Rectal smooth muscle tissue (tissue), 1 donor: Measurements from ENCODE around the gene CUL2.

Source experiments
- H3K27ac ChIP-seq: one replicate; pipeline ENCODE4 v1.7.0; 2013; ENCODE audit warnings: low read depth, low read length, inconsistent platforms
- H3K27me3 ChIP-seq: one replicate; pipeline ENCODE4 v1.7.0; 2013; ENCODE audit warnings: low read length; ENCODE audit not compliant: control insufficient read depth, insufficient read depth
- H3K36me3 ChIP-seq: one replicate; pipeline ENCODE4 v1.7.0; 2013; ENCODE audit warnings: low read length; ENCODE audit not compliant: control insufficient read depth, insufficient read depth
- H3K4me1 ChIP-seq: one replicate; pipeline ENCODE4 v1.7.0; 2013; ENCODE audit warnings: low read length; ENCODE audit not compliant: control insufficient read depth, insufficient read depth
- H3K4me3 ChIP-seq: one replicate; pipeline ENCODE4 v1.7.0; 2013; ENCODE audit warnings: low read length
- H3K9ac ChIP-seq: one replicate; pipeline ENCODE4 v1.7.0; 2013; ENCODE audit warnings: low read length

CUL2 gene

DNA sequence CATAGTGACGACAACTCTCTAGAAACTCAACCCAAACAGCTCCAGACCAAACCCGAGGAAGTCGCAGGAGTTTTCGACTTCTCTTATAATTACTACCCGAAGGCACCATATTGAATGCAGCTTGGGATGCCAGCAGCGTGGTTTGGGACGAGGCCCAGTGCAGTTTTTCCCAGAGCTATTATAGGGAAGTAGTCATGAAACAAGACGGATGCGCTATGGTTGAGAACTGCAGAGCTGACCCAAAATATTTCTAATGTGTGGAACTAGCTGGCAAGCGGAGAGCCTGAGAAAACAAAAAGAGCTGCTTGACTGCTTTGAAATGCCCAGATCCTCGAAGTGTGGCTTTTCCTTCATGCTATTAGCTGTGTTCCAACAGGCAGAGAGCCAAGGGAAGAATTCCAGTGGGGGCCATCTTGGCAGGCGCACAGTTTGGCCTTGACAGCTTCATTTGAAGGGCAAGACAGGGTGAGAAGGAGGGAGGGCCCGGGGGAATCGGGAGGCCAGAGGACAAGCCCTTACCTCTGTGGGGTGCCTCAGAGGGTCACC is 122.7 kb downstream of the CUL2 start:
- no peaks in the 10 kb centered on the region for H3K36me3 ChIP-seq
- H3K9ac ChIP-seq = no peak overlapping the region
- H3K4me1 ChIP-seq = peaks cover 3% of the 10 kb centered on the region
- no peak overlapping the region for H3K4me3 ChIP-seq
- peak overlapping the region; percentile 59 for H3K27ac ChIP-seq
- H3K27me3 ChIP-seq = no peaks in the 10 kb centered on the region

GRCh38 chr10:34966451-34966850 is 123.7 kb downstream of the CUL2 start:
- Histone ChIP-seq H3K27me3 (no peaks in the 10 kb centered on the region), H3K4me1 (peaks cover 3% of the 10 kb centered on the region), H3K9ac (no peak overlapping the region), H3K27ac (no peak overlapping the region), H3K36me3 (no peaks in the 10 kb centered on the region), H3K4me3 (no peak overlapping the region)

DNA sequence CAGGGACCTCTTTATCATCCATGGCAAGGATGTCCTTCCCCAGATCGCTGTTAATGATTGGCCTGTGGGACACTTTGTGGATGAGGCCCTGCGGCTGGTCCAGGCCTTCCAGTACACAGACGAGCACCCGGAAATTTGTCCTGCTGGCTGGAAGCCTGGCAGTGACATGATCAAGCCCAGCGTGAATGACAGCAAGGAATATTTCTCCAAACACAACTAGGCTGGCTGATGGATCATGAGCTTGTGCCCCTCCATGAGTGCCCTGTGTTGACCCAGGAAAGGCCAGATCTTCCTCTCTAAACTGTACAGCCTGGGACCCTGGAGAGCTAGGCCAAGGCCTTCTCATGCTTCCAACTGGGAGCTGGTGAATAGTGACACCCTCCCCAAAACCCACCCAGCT is 124.1 kb downstream of the CUL2 start:
- Histone ChIP-seq H3K27ac (no peak overlapping the region), H3K4me3 (no peak overlapping the region), H3K4me1 (peaks cover 3% of the 10 kb centered on the region), H3K9ac (no peak overlapping the region), H3K27me3 (no peaks in the 10 kb centered on the region), H3K36me3 (no peaks in the 10 kb centered on the region)

- H3K9ac ChIP-seq = no peak overlapping the region
- H3K27ac ChIP-seq = no peak overlapping the region
- peaks cover 3% of the 10 kb centered on the region for H3K4me1 ChIP-seq
Measured at GRCh38 chr10:34964166-34964800, 125.9 kb downstream of the CUL2 start.

DNA sequence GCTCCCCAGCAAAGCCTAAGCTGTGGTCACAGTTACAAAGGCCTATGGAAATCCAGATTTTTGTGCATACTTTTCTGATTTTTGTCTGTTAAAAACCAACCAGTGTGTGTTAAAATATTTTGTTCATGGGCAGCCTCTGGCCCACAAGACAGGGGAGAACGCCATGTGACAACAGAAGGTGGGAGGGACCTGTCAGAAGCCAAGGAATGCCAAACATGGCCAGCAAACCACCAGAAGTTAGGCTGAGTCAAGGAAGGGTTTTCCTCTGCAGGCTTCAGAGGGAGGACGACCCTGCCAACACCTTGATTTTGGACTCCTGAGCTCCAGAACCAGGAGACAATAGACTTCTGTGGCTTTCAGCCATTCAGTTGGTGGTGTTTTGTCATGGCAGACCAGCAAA is 127.3 kb downstream of the CUL2 start:
- no peaks in the 10 kb centered on the region for H3K27me3 ChIP-seq
- no peak overlapping the region for H3K27ac ChIP-seq
- H3K9ac ChIP-seq = no peak overlapping the region
- no peak overlapping the region for H3K4me3 ChIP-seq
- no peaks in the 10 kb centered on the region for H3K36me3 ChIP-seq
- H3K4me1 ChIP-seq = peaks cover 3% of the 10 kb centered on the region

More at GRCh38 chr10:34964166-34964800, 125.9 kb downstream of the CUL2 start:
- H3K4me3 ChIP-seq = no peak overlapping the region
- no peaks in the 10 kb centered on the region for H3K27me3 ChIP-seq
- H3K36me3 ChIP-seq = no peaks in the 10 kb centered on the region

DNA sequence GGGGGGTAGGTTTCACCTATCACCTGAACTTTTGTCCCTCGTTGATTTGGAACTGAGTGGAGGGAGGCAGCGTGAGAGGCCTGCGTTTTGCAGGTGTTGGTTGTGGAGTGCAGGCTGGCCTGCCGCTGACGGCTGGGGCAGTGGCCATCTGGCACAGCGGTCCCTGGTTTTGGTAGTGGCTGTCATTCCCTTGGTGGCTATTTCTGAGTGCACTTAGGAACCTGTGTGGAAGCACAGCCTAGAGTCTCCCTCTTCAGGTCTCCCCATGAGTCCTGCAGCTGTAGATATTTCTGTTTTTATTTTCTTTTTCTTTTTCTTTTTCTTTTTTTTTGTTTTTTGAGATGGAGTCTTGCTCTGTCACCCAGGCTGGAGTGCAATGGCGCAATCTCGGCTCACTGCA is 129.2 kb downstream of the CUL2 start:
- Histone ChIP-seq H3K4me1 (no peaks in the 10 kb centered on the region), H3K36me3 (no peaks in the 10 kb centered on the region), H3K27ac (no peak overlapping the region)

DNA sequence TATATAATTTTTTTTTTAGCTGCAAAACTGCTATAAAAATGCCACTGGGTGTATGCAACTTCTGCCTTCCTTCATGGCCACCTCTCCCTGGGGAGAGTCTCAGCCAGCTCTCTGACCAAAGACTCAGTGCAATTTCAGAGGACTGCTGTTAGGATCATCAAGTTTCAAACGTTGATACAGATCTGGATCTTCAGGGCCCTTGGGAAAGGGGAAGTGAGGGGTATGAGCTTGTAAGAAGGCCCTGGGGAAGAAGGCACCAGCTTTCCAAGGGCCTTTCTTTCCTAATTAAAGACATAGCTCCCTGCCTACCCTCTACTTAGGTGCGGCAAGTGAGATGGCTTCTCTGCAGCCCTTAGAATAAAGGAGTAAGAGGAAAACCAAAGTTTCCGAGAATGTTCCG is 130.4 kb downstream of the CUL2 start:
- H3K4me3 ChIP-seq = no peak overlapping the region
- no peaks in the 10 kb centered on the region for H3K4me1 ChIP-seq
- H3K9ac ChIP-seq = no peak overlapping the region

More for the DNA sequence above, 129.2 kb downstream of the CUL2 start:
- Histone ChIP-seq H3K27me3 (no peaks in the 10 kb centered on the region), H3K9ac (no peak overlapping the region), H3K4me3 (no peak overlapping the region)

DNA sequence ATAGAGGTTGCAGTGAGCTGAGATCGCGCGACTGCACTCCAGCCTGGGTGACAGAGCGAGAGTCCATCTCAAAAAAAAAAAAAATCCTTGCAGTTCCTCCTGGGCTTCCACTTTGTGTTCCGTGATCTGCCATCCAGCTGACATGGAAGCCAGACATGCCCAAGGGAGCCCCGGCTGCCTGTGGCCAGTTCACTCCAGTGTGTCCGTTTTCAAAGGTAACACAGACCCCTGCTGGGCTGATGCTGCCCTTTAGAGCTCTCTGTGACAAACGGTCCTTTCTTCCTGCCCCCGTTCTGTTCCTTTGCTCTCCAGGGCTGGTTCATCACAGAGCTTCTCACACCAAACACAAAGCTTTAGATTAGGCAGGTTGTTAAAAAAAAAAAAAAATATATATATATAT is 130.8 kb downstream of the CUL2 start:
- Histone ChIP-seq H3K36me3 (no peaks in the 10 kb centered on the region), H3K4me3 (no peak overlapping the region), H3K9ac (no peak overlapping the region), H3K4me1 (no peaks in the 10 kb centered on the region), H3K27me3 (no peaks in the 10 kb centered on the region), H3K27ac (no peak overlapping the region)

More for the DNA sequence above, 130.4 kb downstream of the CUL2 start:
- H3K36me3 ChIP-seq = no peaks in the 10 kb centered on the region
- H3K27ac ChIP-seq = no peak overlapping the region
- H3K27me3 ChIP-seq = no peaks in the 10 kb centered on the region
